ENCODE data around the gene POU6F2.

The POU6F2 gene

DNA sequence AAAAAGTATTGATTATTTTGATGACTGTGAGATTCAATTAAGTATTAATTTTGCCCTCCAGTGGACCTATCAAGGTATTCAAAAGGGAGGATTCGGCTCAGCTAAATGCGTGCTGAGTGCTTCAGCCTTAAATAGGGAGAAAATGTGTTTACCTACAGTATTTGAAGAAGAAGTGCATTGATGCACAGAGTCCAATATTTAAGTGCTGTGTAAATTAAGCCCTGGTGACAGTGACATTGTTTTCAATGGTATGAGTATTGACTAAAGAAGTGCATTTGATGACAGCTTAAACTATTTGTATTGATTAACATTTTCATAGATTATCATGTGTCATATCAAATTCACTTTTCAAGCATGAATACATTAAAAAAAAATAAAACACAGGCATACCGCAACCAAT, 106.6 kb downstream of the POU6F2 start:
- H3K79me2 ChIP-seq (ENCODE audit: control insufficient read depth, low read length): no peaks in the 10 kb centered on the region
- H3K9me3 ChIP-seq (ENCODE audit: control insufficient read depth, insufficient read depth, low read length): no peaks in the 10 kb centered on the region
- no peak overlapping the region for H3K4me2 ChIP-seq (ENCODE audit: low read length)
- no peaks in the 10 kb centered on the region for H3F3A ChIP-seq (ENCODE audit: control insufficient read depth, insufficient read depth)
- no peak overlapping the region for H3K27ac ChIP-seq (ENCODE audit: low read depth, low read length)
- H3K4me3 ChIP-seq (ENCODE audit: low read length): no peak overlapping the region
- TF ChIP-seq EZH2phosphoT487 (IDR thresholded peaks at IDR 0.05; ENCODE audit: borderline replicate concordance, low read length) (no peak), CTCF (IDR thresholded peaks at IDR 0.05; ENCODE audit: low read depth, low read length, poor library complexity, severe bottlenecking) (no peak)
- no peaks in the 10 kb centered on the region for H3K4me1 ChIP-seq (ENCODE audit: control insufficient read depth, low read length)
- H4K20me1 ChIP-seq (ENCODE audit: control insufficient read depth, insufficient read depth, low read depth, low read length): no peaks in the 10 kb centered on the region
- H3K9me2 ChIP-seq (replicated peaks; ENCODE audit: control insufficient read depth, low read length): no peaks in the 10 kb centered on the region
- peaks cover 11% of the 10 kb centered on the region for H3K27me3 ChIP-seq (ENCODE audit: control insufficient read depth, low read length)
- H3K36me3 ChIP-seq (ENCODE audit: control insufficient read depth, low read length): no peaks in the 10 kb centered on the region

GRCh38 chr7:39085189-39085588, 107.5 kb downstream of the POU6F2 start:
- TF ChIP-seq EZH2phosphoT487 (IDR thresholded peaks at IDR 0.05; ENCODE audit: borderline replicate concordance, low read length): no peak
- TF ChIP-seq CTCF (IDR thresholded peaks at IDR 0.05; ENCODE audit: low read depth, low read length, poor library complexity, severe bottlenecking): no peak
- H3K27me3 ChIP-seq (ENCODE audit: control insufficient read depth, low read length): peaks cover 11% of the 10 kb centered on the region
- H3K27ac ChIP-seq (ENCODE audit: low read depth, low read length): no peak overlapping the region
- H3K4me2 ChIP-seq (ENCODE audit: low read length): no peak overlapping the region
- H3K79me2 ChIP-seq (ENCODE audit: control insufficient read depth, low read length): no peaks in the 10 kb centered on the region
- no peaks in the 10 kb centered on the region for H3K9me3 ChIP-seq (ENCODE audit: control insufficient read depth, insufficient read depth, low read length)
- H3K36me3 ChIP-seq (ENCODE audit: control insufficient read depth, low read length): no peaks in the 10 kb centered on the region
- no peaks in the 10 kb centered on the region for H4K20me1 ChIP-seq (ENCODE audit: control insufficient read depth, insufficient read depth, low read depth, low read length)
- H3K4me1 ChIP-seq (ENCODE audit: control insufficient read depth, low read length): no peaks in the 10 kb centered on the region
- no peaks in the 10 kb centered on the region for H3F3A ChIP-seq (ENCODE audit: control insufficient read depth, insufficient read depth)
- H3K9me2 ChIP-seq (replicated peaks; ENCODE audit: control insufficient read depth, low read length): no peaks in the 10 kb centered on the region
- no peak overlapping the region for H3K4me3 ChIP-seq (ENCODE audit: low read length)

- Histone ChIP-seq H3K27ac (ENCODE audit: low read depth, low read length) (no peak overlapping the region), H3K4me3 (ENCODE audit: low read length) (no peak overlapping the region), H3K36me3 (ENCODE audit: control insufficient read depth, low read length) (no peaks in the 10 kb centered on the region), H3K27me3 (ENCODE audit: control insufficient read depth, low read length) (peaks cover 11% of the 10 kb centered on the region), H3K4me1 (ENCODE audit: control insufficient read depth, low read length) (no peaks in the 10 kb centered on the region), H4K20me1 (ENCODE audit: control insufficient read depth, insufficient read depth, low read depth, low read length) (no peaks in the 10 kb centered on the region), H3K4me2 (ENCODE audit: low read length) (no peak overlapping the region), H3K9me3 (ENCODE audit: control insufficient read depth, insufficient read depth, low read length) (no peaks in the 10 kb centered on the region), H3K9me2 (replicated peaks; ENCODE audit: control insufficient read depth, low read length) (no peaks in the 10 kb centered on the region), H3F3A (ENCODE audit: control insufficient read depth, insufficient read depth) (no peaks in the 10 kb centered on the region), H3K79me2 (ENCODE audit: control insufficient read depth, low read length) (no peaks in the 10 kb centered on the region)
- no peak for TF ChIP-seq CTCF (IDR thresholded peaks at IDR 0.05; ENCODE audit: low read depth, low read length, poor library complexity, severe bottlenecking)
- no peak for TF ChIP-seq EZH2phosphoT487 (IDR thresholded peaks at IDR 0.05; ENCODE audit: borderline replicate concordance, low read length)
These were observed 107.9 kb downstream of the POU6F2 start for GRCh38 chr7:39085590-39086049.

Data from DOHH2 (cell line).